IMR-90 (cell line): ENCODE results near the gene ATP12A. TPM values are rescaled to one million over a fixed set of nuclear protein-coding genes. Genes with fewer than 3 reads are reported as not detected.

Experiments used
- ATAC-seq: fragments of 200-7000 bp; cut with Tn5 transposase; 2 replicates; pipeline ENCODE4 v1.9.1; 2020; ENCODE audit warnings: low read depth, mild to moderate bottlenecking, moderate library complexity
- BruUV-seq: library from RNA; stranded (reverse); fragments of 400-500 nt; replicated peaks from 2 replicates; lab custom pipeline; 2021; lab: Mats Ljungman, UMichigan
- CTCF ChIA-PET: fragments of 300-600 bp; formaldehyde crosslinking; extraction: SDS; loops from one replicate; lab custom pipeline; 2021; ENCODE audit warnings: antibody characterized with exemption; lab: Yijun Ruan, JAX
- POLR2A ChIA-PET: fragments of 300-600 bp; sonication (Branson Sonifier 250); formaldehyde crosslinking; loops from one replicate; lab custom pipeline; 2022; ENCODE audit warnings: antibody characterized with exemption; ENCODE audit not compliant: unreplicated experiment; lab: Charles Lee
- DNase-seq: peaks from one replicate; pipeline ENCODE4 v3.0.0; 2013
- H2AFZ ChIP-seq: replicated peaks from 2 replicates; pipeline ENCODE3; 2013; ENCODE audit warnings: low read length, mild to moderate bottlenecking; ENCODE audit not compliant: poor library complexity
- H2AK5ac ChIP-seq: 2 replicates; pipeline ENCODE4 v1.6.1; 2013; ENCODE audit warnings: low read depth, low read length, inconsistent platforms
- H2AK9ac ChIP-seq: replicated peaks from 2 replicates; pipeline ENCODE3; 2013; ENCODE audit warnings: mild to moderate bottlenecking, low read depth, low read length, moderate library complexity; ENCODE audit not compliant: poor library complexity
- H2BK120ac ChIP-seq: 2 replicates; pipeline ENCODE4 v1.6.1; 2013; ENCODE audit warnings: low read depth, low read length, inconsistent platforms
- H2BK15ac ChIP-seq: 3 replicates; pipeline ENCODE4 v1.6.1; 2013; ENCODE audit warnings: low read depth, low read length, inconsistent platforms
- H2BK20ac ChIP-seq: 2 replicates; pipeline ENCODE4 v1.6.1; 2013; ENCODE audit warnings: low read depth, mild to moderate bottlenecking, inconsistent platforms, low read length, moderate library complexity
- H2BK5ac ChIP-seq: 2 replicates; pipeline ENCODE4 v1.6.1; 2013; ENCODE audit warnings: mild to moderate bottlenecking, low read depth, low read length, inconsistent platforms; ENCODE audit not compliant: poor library complexity, severe bottlenecking
- H3K14ac ChIP-seq: replicated peaks from 2 replicates; pipeline ENCODE4 v1.6.1; 2013; ENCODE audit warnings: low read depth, low read length, inconsistent platforms
- H3K18ac ChIP-seq: 2 replicates; pipeline ENCODE4 v1.6.1; 2013; ENCODE audit warnings: low read depth, low read length, control low read depth
- H3K23ac ChIP-seq: 2 replicates; pipeline ENCODE4 v1.6.1; 2013; ENCODE audit warnings: low read depth, low read length, inconsistent platforms
- H3K27ac ChIP-seq: 2 replicates; pipeline ENCODE4 v1.5.1; 2013; ENCODE audit warnings: mild to moderate bottlenecking, control low read depth, low read length; ENCODE audit not compliant: insufficient read depth
- H3K27me3 ChIP-seq: 2 replicates; pipeline ENCODE4 v1.6.1; 2013; ENCODE audit warnings: low read length; ENCODE audit not compliant: control insufficient read depth, insufficient read depth
- H3K36me3 ChIP-seq: 2 replicates; pipeline ENCODE4 v1.6.1; 2013; ENCODE audit warnings: low read length, mixed read lengths; ENCODE audit not compliant: control insufficient read depth, insufficient read depth
- H3K4ac ChIP-seq: 2 replicates; pipeline ENCODE4 v1.6.1; 2013; ENCODE audit warnings: low read depth, low read length, inconsistent platforms
- H3K4me1 ChIP-seq: 2 replicates; pipeline ENCODE4 v1.6.1; 2013; ENCODE audit warnings: low read length, mixed read lengths; ENCODE audit not compliant: control insufficient read depth, insufficient read depth
- H3K4me2 ChIP-seq: 2 replicates; pipeline ENCODE4 v1.6.1; 2013; ENCODE audit warnings: low read depth, mild to moderate bottlenecking, control low read depth, low read length, moderate library complexity
- H3K4me3 ChIP-seq: 2 replicates; pipeline ENCODE4 v1.5.1; 2013; ENCODE audit warnings: low read depth, mild to moderate bottlenecking, control low read depth, low read length, moderate library complexity; ENCODE audit not compliant: insufficient read depth
- H3K56ac ChIP-seq: 2 replicates; pipeline ENCODE4 v1.6.1; 2013; ENCODE audit warnings: low read length, inconsistent platforms; ENCODE audit not compliant: insufficient read depth; ENCODE audit errors: extremely low read depth
- H3K79me1 ChIP-seq, 2 experiments: 2 replicates each; pipeline ENCODE4 v1.6.1; 2013; ENCODE audit warnings: low read length in 2 of 2, inconsistent platforms in 1 of 2, low read depth in 1 of 2
- H3K9ac ChIP-seq: 2 replicates; pipeline ENCODE4 v1.6.1; 2013; ENCODE audit warnings: low read depth, low read length, control low read depth
- H3K9me1 ChIP-seq: 2 replicates; pipeline ENCODE4 v1.6.1; 2013; ENCODE audit warnings: low read length, inconsistent platforms; ENCODE audit not compliant: insufficient read depth
- H3K9me3 ChIP-seq: 2 replicates; pipeline ENCODE4 v1.6.1; 2013; ENCODE audit warnings: low read length; ENCODE audit not compliant: control insufficient read depth, insufficient read depth
- H4K20me1 ChIP-seq: 2 replicates; pipeline ENCODE4 v1.6.1; 2013; ENCODE audit warnings: low read length, inconsistent platforms; ENCODE audit not compliant: insufficient read depth
- H4K5ac ChIP-seq: 2 replicates; pipeline ENCODE4 v1.6.1; 2013; ENCODE audit warnings: mild to moderate bottlenecking, low read depth, low read length, control low read depth
- H4K8ac ChIP-seq, 2 experiments: 2 replicates each; pipeline ENCODE4 v1.6.1; 2013; ENCODE audit warnings: low read depth in 2 of 2, low read length in 2 of 2, control low read depth in 1 of 2, inconsistent platforms in 1 of 2
- H4K91ac ChIP-seq: 2 replicates; pipeline ENCODE4 v1.6.1; 2013; ENCODE audit warnings: low read depth, low read length, inconsistent platforms; ENCODE audit not compliant: insufficient read depth
- BHLHE40 ChIP-seq: fragments of 150-350 bp; IDR thresholded peaks from 2 replicates; pipeline ENCODE4 v1.6.1; 2016; ENCODE audit warnings: mild to moderate bottlenecking, low read depth, low read length
- CEBPB ChIP-seq: IDR thresholded peaks from 2 replicates; pipeline ENCODE4 v1.6.1; 2012; ENCODE audit warnings: low read depth, low read length, improper control_type of control experiment
- CHD1 ChIP-seq: IDR thresholded peaks from 2 replicates; pipeline ENCODE4 v1.6.1; 2012; ENCODE audit warnings: low read depth, low read length, improper control_type of control experiment
- ELK1 ChIP-seq: fragments of 150-350 bp; IDR thresholded peaks from 2 replicates; pipeline ENCODE4 v1.6.1; 2016; ENCODE audit warnings: low read depth, mild to moderate bottlenecking, low read length, moderate library complexity, borderline replicate concordance
- FOS ChIP-seq: fragments of 150-350 bp; IDR thresholded peaks from 2 replicates; pipeline ENCODE4 v1.6.1; 2016; ENCODE audit warnings: low read depth, low read length
- MAFK ChIP-seq: IDR thresholded peaks from 2 replicates; pipeline ENCODE4 v1.6.1; 2012; ENCODE audit warnings: low read depth, low read length, improper control_type of control experiment
- MAZ ChIP-seq: IDR thresholded peaks from 2 replicates; pipeline ENCODE4 v1.6.1; 2012; ENCODE audit warnings: low read depth, mild to moderate bottlenecking, low read length, improper control_type of control experiment, moderate library complexity, borderline replicate concordance
- MXI1 ChIP-seq: IDR thresholded peaks from 2 replicates; pipeline ENCODE4 v1.6.1; 2012; ENCODE audit warnings: low read depth, mild to moderate bottlenecking, low read length, moderate library complexity, borderline replicate concordance
- NFE2L2 ChIP-seq: fragments of 150-350 bp; IDR thresholded peaks from 2 replicates; pipeline ENCODE4 v1.6.1; 2016; ENCODE audit warnings: low read depth, mild to moderate bottlenecking, low read length
- POLR2A ChIP-seq: IDR thresholded peaks from 2 replicates; pipeline ENCODE4 v1.6.1; 2012; ENCODE audit warnings: mild to moderate bottlenecking, low read depth, low read length
- RAD21 ChIP-seq: IDR thresholded peaks from 2 replicates; pipeline ENCODE4 v1.6.1; 2012; ENCODE audit warnings: low read length, improper control_type of control experiment
- RCOR1 ChIP-seq: IDR thresholded peaks from 2 replicates; pipeline ENCODE4 v1.6.1; 2012; ENCODE audit warnings: mild to moderate bottlenecking, low read length, improper control_type of control experiment; ENCODE audit not compliant: insufficient replicate concordance
- RFX5 ChIP-seq: IDR thresholded peaks from 2 replicates; pipeline ENCODE4 v1.8.0; 2012; ENCODE audit warnings: low read depth, mild to moderate bottlenecking, low read length, moderate library complexity
- SMC3 ChIP-seq: fragments of 150-350 bp; IDR thresholded peaks from 2 replicates; pipeline ENCODE4 v1.6.1; 2016; ENCODE audit warnings: low read depth, mild to moderate bottlenecking, antibody characterized with exemption, low read length, moderate library complexity
- dilution Hi-C: fragments of 300-500 bp; cut with HindIII; formaldehyde crosslinking; loops from one replicate; pipeline ENCODE4 v1.14.3; 2018; ENCODE audit warnings: low sequenced_read_pairs; ENCODE audit not compliant: unreplicated experiment
- in situ Hi-C: fragments of 300-500 bp; cut with MboI; formaldehyde crosslinking; loops from 3 replicates; pipeline ENCODE4 v1.14.3; 2019; ENCODE audit warnings: low sequenced_read_pairs, inconsistent platforms, mixed read lengths
- intact Hi-C: fragments of 100-400 bp; cut with micrococcal nuclease; formaldehyde crosslinking; loops from 2 replicates; pipeline ENCODE4 v1.10.0; 2022
- polyA plus RNA-seq, 3 experiments: library from polyadenylated mRNA; depleted of rRNA; stranded (reverse); fragments of >200 nt; gene quantifications; 2 replicates each; pipeline ENCODE4 v1.2.3, GENCODE V29; 2012; ENCODE audit warnings: low replicate concordance in 1 of 3
- total RNA-seq: library from RNA; depleted of rRNA; stranded (reverse); fragments of >200 nt; gene quantifications from 2 replicates; pipeline ENCODE4 v1.2.3, GENCODE V29; 2012
- TF ChIP-seq, protein P1 (sequence below): fragments of 150-350 bp; IDR thresholded peaks from 2 replicates; pipeline ENCODE4 v1.6.1; 2017; ENCODE audit warnings: mild to moderate bottlenecking, antibody characterized with exemption, low read length, low read depth
- TF ChIP-seq, protein P2 (sequence below): conservative IDR thresholded peaks from 2 replicates; pipeline ENCODE4 v1.5.1; 2012; ENCODE audit warnings: mild to moderate bottlenecking, low read depth, low read length, improper control_type of control experiment

Gene ATP12A
- total and polyA plus RNA-seq, 2 of the 4 experiments (the other 2 are of a cell fraction), result not detected

DNA sequence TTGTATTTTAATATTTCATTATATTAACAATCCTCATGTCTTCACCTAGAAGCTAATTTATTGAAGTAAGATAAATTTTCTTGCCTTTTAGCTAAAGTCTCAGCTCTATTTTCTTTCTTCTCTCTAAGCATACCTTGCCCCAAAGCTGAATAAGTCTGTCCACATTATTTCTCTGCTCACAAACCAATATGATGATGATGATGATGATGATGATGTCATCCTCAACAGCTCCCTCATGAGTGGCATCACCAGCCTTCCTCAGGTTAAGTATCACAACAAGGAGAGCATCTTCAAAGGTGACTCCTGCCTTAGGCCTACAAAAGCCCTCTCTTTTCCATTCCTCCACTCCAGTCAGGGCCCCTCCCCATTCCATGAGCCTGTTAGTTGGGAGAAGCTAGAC is 31.9 kb upstream of the ATP12A start:
- POLR2A ChIA-PET, result no interaction called here
- ATAC-seq (no peak), DNase-seq (no peak)
- no peak overlapping the region for H3K14ac ChIP-seq
- H3K4me2 ChIP-seq, result no peak overlapping the region
- H3K9ac ChIP-seq, result no peak overlapping the region
- no peak overlapping the region for H2AFZ ChIP-seq
- no peak for TF ChIP-seq FOS
- TF ChIP-seq, protein P1, sequence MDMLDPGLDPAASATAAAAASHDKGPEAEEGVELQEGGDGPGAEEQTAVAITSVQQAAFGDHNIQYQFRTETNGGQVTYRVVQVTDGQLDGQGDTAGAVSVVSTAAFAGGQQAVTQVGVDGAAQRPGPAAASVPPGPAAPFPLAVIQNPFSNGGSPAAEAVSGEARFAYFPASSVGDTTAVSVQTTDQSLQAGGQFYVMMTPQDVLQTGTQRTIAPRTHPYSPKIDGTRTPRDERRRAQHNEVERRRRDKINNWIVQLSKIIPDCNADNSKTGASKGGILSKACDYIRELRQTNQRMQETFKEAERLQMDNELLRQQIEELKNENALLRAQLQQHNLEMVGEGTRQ, result no peak
- no peak for TF ChIP-seq MAFK
- TF ChIP-seq ELK1, result no peak
- TF ChIP-seq POLR2A, result no peak
- no peak for TF ChIP-seq RFX5
- no peak for TF ChIP-seq RAD21
- TF ChIP-seq, protein P2, sequence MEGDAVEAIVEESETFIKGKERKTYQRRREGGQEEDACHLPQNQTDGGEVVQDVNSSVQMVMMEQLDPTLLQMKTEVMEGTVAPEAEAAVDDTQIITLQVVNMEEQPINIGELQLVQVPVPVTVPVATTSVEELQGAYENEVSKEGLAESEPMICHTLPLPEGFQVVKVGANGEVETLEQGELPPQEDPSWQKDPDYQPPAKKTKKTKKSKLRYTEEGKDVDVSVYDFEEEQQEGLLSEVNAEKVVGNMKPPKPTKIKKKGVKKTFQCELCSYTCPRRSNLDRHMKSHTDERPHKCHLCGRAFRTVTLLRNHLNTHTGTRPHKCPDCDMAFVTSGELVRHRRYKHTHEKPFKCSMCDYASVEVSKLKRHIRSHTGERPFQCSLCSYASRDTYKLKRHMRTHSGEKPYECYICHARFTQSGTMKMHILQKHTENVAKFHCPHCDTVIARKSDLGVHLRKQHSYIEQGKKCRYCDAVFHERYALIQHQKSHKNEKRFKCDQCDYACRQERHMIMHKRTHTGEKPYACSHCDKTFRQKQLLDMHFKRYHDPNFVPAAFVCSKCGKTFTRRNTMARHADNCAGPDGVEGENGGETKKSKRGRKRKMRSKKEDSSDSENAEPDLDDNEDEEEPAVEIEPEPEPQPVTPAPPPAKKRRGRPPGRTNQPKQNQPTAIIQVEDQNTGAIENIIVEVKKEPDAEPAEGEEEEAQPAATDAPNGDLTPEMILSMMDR, result no peak
- TF ChIP-seq CEBPB, result no peak
- no peak for TF ChIP-seq BHLHE40
- no peak for TF ChIP-seq NFE2L2
- no peak for TF ChIP-seq SMC3
- TF ChIP-seq CHD1, result no peak
- no peak for TF ChIP-seq RCOR1
- TF ChIP-seq MXI1, result no peak
- TF ChIP-seq MAZ, result no peak
- no peaks in the 10 kb centered on the region for H3K9me1 ChIP-seq
- in situ Hi-C loops (no loop called here), dilution Hi-C loops (no loop called here), intact Hi-C loops (no loop called here)
- no peaks in the 10 kb centered on the region for H4K20me1 ChIP-seq
- H3K27ac ChIP-seq, result no peak overlapping the region
- 0 out of 2 replicates have a peak, but pooled peaks cover 1% of the 10 kb centered on the region for H3K4me1 ChIP-seq
- no peak overlapping the region for H3K18ac ChIP-seq
- no peaks in the 10 kb centered on the region for H3K36me3 ChIP-seq
- no peak overlapping the region for H4K91ac ChIP-seq
- H3K56ac ChIP-seq, result no peak overlapping the region
- no peak overlapping the region for H3K4ac ChIP-seq
- no peak overlapping the region for H2BK120ac ChIP-seq
- H2BK20ac ChIP-seq, result no peak overlapping the region
- CTCF ChIA-PET, result interaction anchor here (0.5 kb wide), 1 partner anchor 54 kb away, joined by 6 read pairs; no protein-coding TSS in a partner anchor
- H4K5ac ChIP-seq, result no peak overlapping the region
- no peak overlapping the region for H2AK9ac ChIP-seq
- no peaks in the 10 kb centered on the region for H3K9me3 ChIP-seq
- H3K4me3 ChIP-seq, result no peak overlapping the region
- BruUV-seq, result no TSS peak
- no peak overlapping the region for H2BK5ac ChIP-seq
- H2AK5ac ChIP-seq, result no peak overlapping the region
- no peaks in the 10 kb centered on the region for H3K79me1 ChIP-seq
- H3K23ac ChIP-seq, result no peak overlapping the region
- H3K27me3 ChIP-seq, result peaks cover 4% of the 10 kb centered on the region; the same call in 1 of the 2 replicates
- H4K8ac ChIP-seq, result no peak overlapping the region
- H2BK15ac ChIP-seq, result no peak overlapping the region
